NCI-H82 treated with DMSO at 0.1 percent for 48 hours (cell line): Measurements from ENCODE around the gene OR2Z1.

Experiments used
- DNase-seq: peaks from one replicate; lab custom pipeline; 2025; ENCODE audit not compliant: unreplicated experiment; lab: John Stamatoyannopoulos, UW

The OR2Z1 gene

GRCh38 chr19:8721334-8721733 lies at the start of gene OR2Z1:
Gene OR2Z1 (plus strand): TSS chr19:8721634. CDS start chr19:8731029, 9,395 bp downstream.
- DNase-seq, result no peak

GRCh38 chr19:8673276-8673891 lies 48.0 kb upstream of the OR2Z1 start:
- DNase-seq, result no peak

GRCh38 chr19:8675066-8675465 lies 46.4 kb upstream of the OR2Z1 start:
- no peak for DNase-seq

- no peak for DNase-seq
Measured at GRCh38 chr19:8678244-8678807, 43.1 kb upstream of the OR2Z1 start.

- DNase-seq, result no peak
Measured at GRCh38 chr19:8680676-8681344, 40.6 kb upstream of the OR2Z1 start.

- DNase-seq, result no peak
Measured at GRCh38 chr19:8681345-8682029, 39.9 kb upstream of the OR2Z1 start.

- no peak for DNase-seq
Measured at GRCh38 chr19:8682472-8682871, 39.0 kb upstream of the OR2Z1 start.

- DNase-seq, result no peak
Measured at GRCh38 chr19:8682931-8683330, 38.5 kb upstream of the OR2Z1 start.

GRCh38 chr19:8684001-8684902 lies 37.2 kb upstream of the OR2Z1 start:
- DNase-seq, result no peak

GRCh38 chr19:8686549-8686948 lies 34.9 kb upstream of the OR2Z1 start:
- DNase-seq, result no peak

GRCh38 chr19:8688930-8689329 lies 32.5 kb upstream of the OR2Z1 start:
- no peak for DNase-seq

GRCh38 chr19:8690753-8691539 lies 30.5 kb upstream of the OR2Z1 start:
- no peak for DNase-seq

GRCh38 chr19:8695501-8695900 lies 25.9 kb upstream of the OR2Z1 start:
- no peak for DNase-seq

- no peak for DNase-seq
Measured at GRCh38 chr19:8695911-8696310, 25.5 kb upstream of the OR2Z1 start.

GRCh38 chr19:8696993-8697392 lies 24.4 kb upstream of the OR2Z1 start:
- no peak for DNase-seq

- DNase-seq, result no peak
Measured at GRCh38 chr19:8697671-8698432, 23.6 kb upstream of the OR2Z1 start.

- DNase-seq, result no peak
Measured at GRCh38 chr19:8698433-8699063, 22.9 kb upstream of the OR2Z1 start, which contains the start of gene ACTL9. Gene ACTL9 (minus strand): TSS chr19:8698795. CDS start chr19:8698701, 94 bp downstream.

GRCh38 chr19:8699908-8700307 lies 21.5 kb upstream of the OR2Z1 start:
- DNase-seq, result no peak

GRCh38 chr19:8700956-8701355 lies 20.5 kb upstream of the OR2Z1 start:
- DNase-seq, result no peak
